GM23338 (cell line): ENCODE results near the gene CNOT11. TPM values are rescaled to one million over a fixed set of nuclear protein-coding genes. Genes with fewer than 3 reads are reported as not detected.

Experiments
- ATAC-seq: fragments of 200-7000 bp; cut with Tn5 transposase; 3 replicates; pipeline ENCODE4 v1.9.1; 2020
- DNase-seq: peaks from one replicate; pipeline ENCODE4 v3.0.0-alpha.2; 2015; ENCODE audit warnings: low spot score
- H2AFZ ChIP-seq: fragments of 200-600 bp; sonication (generic); 2 replicates; pipeline ENCODE4 v1.8.0; 2016; ENCODE audit warnings: antibody characterized with exemption, mild to moderate bottlenecking, moderate library complexity
- H3F3A ChIP-seq: fragments of 200-600 bp; sonication (generic); replicated peaks from 2 replicates; pipeline ENCODE4 v1.8.0; 2017; ENCODE audit warnings: antibody characterized with exemption, mixed run types, low read depth
- H3K27ac ChIP-seq: fragments of 200-600 bp; sonication (generic); 2 replicates; pipeline ENCODE4 v1.6.1; 2016; ENCODE audit warnings: low read depth
- H3K27me3 ChIP-seq: fragments of 200-600 bp; sonication (generic); 2 replicates; pipeline ENCODE4 v1.8.0; 2016; ENCODE audit warnings: mild to moderate bottlenecking, mixed run types, moderate library complexity; ENCODE audit not compliant: insufficient read depth
- H3K36me3 ChIP-seq: fragments of 200-600 bp; sonication (generic); 2 replicates; pipeline ENCODE4 v1.8.0; 2016; ENCODE audit warnings: mild to moderate bottlenecking; ENCODE audit not compliant: insufficient read depth
- H3K4me1 ChIP-seq: fragments of 200-600 bp; sonication (generic); 2 replicates; pipeline ENCODE4 v1.8.0; 2016; ENCODE audit warnings: mild to moderate bottlenecking, moderate library complexity; ENCODE audit not compliant: insufficient read depth
- H3K4me2 ChIP-seq: fragments of 200-600 bp; sonication (generic); 2 replicates; pipeline ENCODE4 v1.7.1; 2017; ENCODE audit warnings: mixed run types
- H3K4me3 ChIP-seq: fragments of 200-600 bp; sonication (generic); 2 replicates; pipeline ENCODE4 v1.6.1; 2016; ENCODE audit warnings: mixed run types
- H3K79me2 ChIP-seq: fragments of 200-600 bp; sonication (generic); replicated peaks from 2 replicates; pipeline ENCODE4 v1.8.0; 2017; ENCODE audit warnings: mild to moderate bottlenecking; ENCODE audit not compliant: insufficient read depth
- H3K9me2 ChIP-seq: fragments of 200-600 bp; sonication (generic); 2 replicates; pipeline ENCODE4 v1.8.0; 2017; ENCODE audit not compliant: insufficient read depth
- H4K20me1 ChIP-seq: fragments of 200-600 bp; sonication (generic); replicated peaks from 2 replicates; pipeline ENCODE4 v1.8.0; 2017; ENCODE audit warnings: mild to moderate bottlenecking; ENCODE audit not compliant: insufficient read depth
- H3K27ac Mint-ChIP-seq: 2 replicates; pipeline ENCODE4 v1.8.0; 2020; ENCODE audit warnings: inconsistent platforms, mild to moderate bottlenecking, moderate library complexity, mixed read lengths
- H3K27me3 Mint-ChIP-seq: 3 replicates; pipeline ENCODE4 v1.8.0; 2022; ENCODE audit warnings: low read depth, mild to moderate bottlenecking, moderate library complexity, mixed read lengths, inconsistent platforms; ENCODE audit not compliant: insufficient read depth, poor library complexity
- H3K36me3 Mint-ChIP-seq: 3 replicates; pipeline ENCODE4 v1.8.0; 2021; ENCODE audit warnings: low read depth, mild to moderate bottlenecking, inconsistent platforms, moderate library complexity, mixed read lengths
- H3K4me1 Mint-ChIP-seq: 3 replicates; pipeline ENCODE4 v1.8.0; 2020; ENCODE audit warnings: mild to moderate bottlenecking, inconsistent platforms, mixed read lengths
- H3K4me3 Mint-ChIP-seq: 3 replicates; pipeline ENCODE4 v1.8.0; 2021; ENCODE audit warnings: moderate library complexity, mild to moderate bottlenecking, inconsistent platforms, mixed read lengths
- H3K9me3 Mint-ChIP-seq: 3 replicates; pipeline ENCODE4 v1.8.0; 2020; ENCODE audit warnings: moderate library complexity, mild to moderate bottlenecking, inconsistent platforms, mixed read lengths
- CREB1 ChIP-seq: fragments of 250-450 bp; sonication (Bioruptor Pico); IDR thresholded peaks from 2 replicates; pipeline ENCODE4 v1.5.0; 2020; ENCODE audit warnings: low read depth, mild to moderate bottlenecking, moderate library complexity
- CTCF ChIP-seq, 2 experiments: fragments of 200-600 bp in 1 of 2; sonication (generic) in 1 of 2; conservative IDR thresholded peaks; 2 replicates each; pipeline versions ENCODE4 v1.5.1 to v1.6.1; 2016 to 2017; ENCODE audit warnings: antibody characterized with exemption in 2 of 2, low read depth in 2 of 2, mild to moderate bottlenecking in 2 of 2, moderate library complexity in 1 of 2
- EZH2 ChIP-seq: fragments of 200-600 bp; sonication (generic); IDR thresholded peaks from one replicate; pipeline ENCODE4 v1.8.0; 2017; ENCODE audit warnings: antibody characterized with exemption, mild to moderate bottlenecking, low read depth; ENCODE audit not compliant: unreplicated experiment
- EZH2phosphoT487 ChIP-seq: fragments of 200-600 bp; sonication (generic); IDR thresholded peaks from one replicate; pipeline ENCODE4 v1.8.1; 2018; ENCODE audit warnings: antibody characterized with exemption; ENCODE audit not compliant: unreplicated experiment
- JUNB ChIP-seq: IDR thresholded peaks from one replicate; pipeline ENCODE4 v1.6.1; 2016; ENCODE audit warnings: antibody characterized with exemption; ENCODE audit not compliant: unreplicated experiment
- NANOG ChIP-seq: IDR thresholded peaks from 2 replicates; pipeline ENCODE4 v1.6.1; 2016; ENCODE audit warnings: antibody characterized with exemption, borderline replicate concordance
- POLR2AphosphoS5 ChIP-seq: IDR thresholded peaks from 2 replicates; pipeline ENCODE4 v1.6.1; 2016; ENCODE audit warnings: antibody characterized with exemption, low read depth
- REST ChIP-seq: IDR thresholded peaks from one replicate; pipeline ENCODE4 v1.6.1; 2018; ENCODE audit warnings: antibody characterized with exemption; ENCODE audit not compliant: unreplicated experiment
- STAT1 ChIP-seq: IDR thresholded peaks from one replicate; pipeline ENCODE4 v1.6.1; 2016; ENCODE audit warnings: antibody characterized with exemption; ENCODE audit not compliant: unreplicated experiment
- ZNF114 ChIP-seq: fragments of 250-450 bp; sonication (Bioruptor Pico); IDR thresholded peaks from 2 replicates; pipeline ENCODE4 v1.5.0; 2020; ENCODE audit warnings: mild to moderate bottlenecking, moderate library complexity
- ZNF331 ChIP-seq: fragments of 250-450 bp; sonication (Bioruptor Pico); IDR thresholded peaks from 2 replicates; pipeline ENCODE4 v1.5.0; 2020; ENCODE audit warnings: low read depth, mild to moderate bottlenecking, moderate library complexity
- ZNF462 ChIP-seq: fragments of 250-450 bp; sonication (Bioruptor Pico); IDR thresholded peaks from 2 replicates; pipeline ENCODE4 v1.5.0; 2020; ENCODE audit warnings: mild to moderate bottlenecking, moderate library complexity
- polyA plus RNA-seq: library from polyadenylated mRNA; unstranded; fragments of >200 nt; fragmentation: Nextera tagmentation; extraction: Ambion mirVana; gene quantifications from 2 replicates; pipeline ENCODE4 v1.2.1, GENCODE V29; 2016
- total RNA-seq: library from RNA; depleted of rRNA; stranded (reverse); fragments of >200 nt; shearing (Covaris generic); gene quantifications from 2 replicates; pipeline ENCODE4 v1.2.3, GENCODE V29; 2014
- TF ChIP-seq, protein P1 (sequence below): IDR thresholded peaks from 2 replicates; pipeline ENCODE4 v1.6.1; 2016; ENCODE audit warnings: antibody characterized with exemption

Gene CNOT11
- total and polyA plus RNA-seq, 2 experiments from 2014 or later, result 34.8 to 74.2 TPM

- TF ChIP-seq ZNF114 (CRISPR knock-in tag) (no peak), ZNF462 (CRISPR knock-in tag) (no peak), JUNB (no peak), CREB1 (no peak), ZNF331 (CRISPR knock-in tag) (no peak), EZH2 (no peak), STAT1 (no peak), EZH2phosphoT487 (no peak), CTCF (conservative IDR thresholded peaks at IDR 0.05; ENCODE audit: low read depth in 2 of 2) (no peak), REST (no peak), POLR2AphosphoS5 (no peak), NANOG (no peak)
- TF ChIP-seq, protein P1, sequence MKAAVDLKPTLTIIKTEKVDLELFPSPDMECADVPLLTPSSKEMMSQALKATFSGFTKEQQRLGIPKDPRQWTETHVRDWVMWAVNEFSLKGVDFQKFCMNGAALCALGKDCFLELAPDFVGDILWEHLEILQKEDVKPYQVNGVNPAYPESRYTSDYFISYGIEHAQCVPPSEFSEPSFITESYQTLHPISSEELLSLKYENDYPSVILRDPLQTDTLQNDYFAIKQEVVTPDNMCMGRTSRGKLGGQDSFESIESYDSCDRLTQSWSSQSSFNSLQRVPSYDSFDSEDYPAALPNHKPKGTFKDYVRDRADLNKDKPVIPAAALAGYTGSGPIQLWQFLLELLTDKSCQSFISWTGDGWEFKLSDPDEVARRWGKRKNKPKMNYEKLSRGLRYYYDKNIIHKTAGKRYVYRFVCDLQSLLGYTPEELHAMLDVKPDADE, result no peak
- Histone ChIP-seq H3K36me3 (peaks cover 31% of the 10 kb centered on the region), H4K20me1 (peaks cover 4% of the 10 kb centered on the region; the same call in 1 of the 2 replicates), H3F3A (no peaks in the 10 kb centered on the region), H3K4me1 (no peaks in the 10 kb centered on the region), H3K27me3 (no peaks in the 10 kb centered on the region), H3K4me2 (no peak overlapping the region), H3K79me2 (no peaks in the 10 kb centered on the region), H3K9me2 (no peaks in the 10 kb centered on the region), H3K4me3 (no peak overlapping the region), H3K27ac (no peak overlapping the region), H2AFZ (no peak overlapping the region)
- H3K27me3 Mint-ChIP-seq, result no peaks in the 10 kb centered on the region
- H3K27ac Mint-ChIP-seq, result no peak overlapping the region
- peaks cover 32% of the 10 kb centered on the region for H3K36me3 Mint-ChIP-seq
- H3K4me3 Mint-ChIP-seq, result no peak overlapping the region
- no peaks in the 10 kb centered on the region for H3K9me3 Mint-ChIP-seq
- no peaks in the 10 kb centered on the region for H3K4me1 Mint-ChIP-seq
- ATAC-seq, result no peak
- DNase-seq, result no peak
Observed at GRCh38 chr2:101286684-101287083, 34.0 kb downstream of the CNOT11 start.
